Gastrocnemius medialis (tissue), 4 donors: ENCODE results near the gene PLPPR1.

Experiments
- POLR2A ChIP-seq, 2 donors: fragments of 450-650 bp; IDR thresholded peaks; one replicate each; pipeline ENCODE4 v1.6.1; 2017; ENCODE audit warnings: antibody characterized with exemption in 2 of 2, mild to moderate bottlenecking in 2 of 2, moderate library complexity in 2 of 2
- TF ChIP-seq, protein P1 (sequence below), 5 experiments: fragments of 450-650 bp in 3 of 5; fragments of 200-600 bp in 2 of 5; sonication (generic) in 2 of 5; IDR thresholded peaks in 4 of 5; conservative IDR thresholded peaks in 1 of 5; 1 replicate in 4 of 5; 2 replicates in 1 of 5; pipeline ENCODE4 v1.5.1; 2016 to 2019; ENCODE audit warnings: antibody characterized with exemption in 5 of 5, mild to moderate bottlenecking in 3 of 5, moderate library complexity in 3 of 5

DNA sequence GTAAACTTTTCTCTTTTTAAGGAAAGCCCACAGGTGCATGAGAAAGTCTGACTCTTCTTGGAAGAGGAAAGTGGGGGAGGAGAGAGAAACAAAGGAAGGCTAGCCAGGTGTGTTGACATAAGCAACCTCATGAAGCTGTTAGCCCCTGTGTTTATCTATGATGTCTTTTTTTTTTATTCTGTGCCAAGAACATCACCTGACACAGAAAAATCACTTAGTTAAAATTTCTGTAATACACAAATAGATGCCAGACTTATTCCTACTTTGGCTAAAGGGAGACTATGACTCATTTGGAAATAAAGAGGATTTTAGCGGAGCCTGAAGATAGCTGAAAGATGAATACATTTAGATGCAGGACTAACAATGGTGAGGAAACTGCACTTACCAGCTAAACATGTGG lies 298.0 kb downstream of the PLPPR1 start:
- TF ChIP-seq, protein P1, sequence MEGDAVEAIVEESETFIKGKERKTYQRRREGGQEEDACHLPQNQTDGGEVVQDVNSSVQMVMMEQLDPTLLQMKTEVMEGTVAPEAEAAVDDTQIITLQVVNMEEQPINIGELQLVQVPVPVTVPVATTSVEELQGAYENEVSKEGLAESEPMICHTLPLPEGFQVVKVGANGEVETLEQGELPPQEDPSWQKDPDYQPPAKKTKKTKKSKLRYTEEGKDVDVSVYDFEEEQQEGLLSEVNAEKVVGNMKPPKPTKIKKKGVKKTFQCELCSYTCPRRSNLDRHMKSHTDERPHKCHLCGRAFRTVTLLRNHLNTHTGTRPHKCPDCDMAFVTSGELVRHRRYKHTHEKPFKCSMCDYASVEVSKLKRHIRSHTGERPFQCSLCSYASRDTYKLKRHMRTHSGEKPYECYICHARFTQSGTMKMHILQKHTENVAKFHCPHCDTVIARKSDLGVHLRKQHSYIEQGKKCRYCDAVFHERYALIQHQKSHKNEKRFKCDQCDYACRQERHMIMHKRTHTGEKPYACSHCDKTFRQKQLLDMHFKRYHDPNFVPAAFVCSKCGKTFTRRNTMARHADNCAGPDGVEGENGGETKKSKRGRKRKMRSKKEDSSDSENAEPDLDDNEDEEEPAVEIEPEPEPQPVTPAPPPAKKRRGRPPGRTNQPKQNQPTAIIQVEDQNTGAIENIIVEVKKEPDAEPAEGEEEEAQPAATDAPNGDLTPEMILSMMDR (IDR thresholded peaks at IDR 0.05 in 4 of 5, conservative IDR thresholded peaks at IDR 0.05 in 1 of 5): no peak
- no peak for TF ChIP-seq POLR2A (IDR thresholded peaks at IDR 0.05)
